Activated CD8-positive, alpha-beta T cell treated with anti-CD3 and anti-CD28 coated beads for 36 hours (primary cell): Measurements from ENCODE around the gene ALG12. TPM values are rescaled to one million over a fixed set of nuclear protein-coding genes. Genes with fewer than 3 reads are reported as not detected.

Source experiments
- ATAC-seq: fragments of 200-7000 bp; cut with Tn5 transposase; one replicate; pipeline ENCODE4 v1.10.0; 2021; ENCODE audit warnings: mild to moderate bottlenecking, moderate library complexity
- CTCF ChIA-PET: fragments of 350-600 bp; sonication (Branson Sonifier 250); formaldehyde crosslinking; loops from one replicate; lab custom pipeline; 2021; ENCODE audit warnings: antibody characterized with exemption; lab: Charles Lee
- POLR2A ChIA-PET: fragments of 350-600 bp; sonication (Branson Sonifier 250); formaldehyde crosslinking; loops from one replicate; lab custom pipeline; 2021; ENCODE audit warnings: antibody characterized with exemption; lab: Charles Lee
- DNase-seq: peaks from one replicate; pipeline ENCODE4 v3.0.0-alpha.2; 2020
- H3K27ac Mint-ChIP-seq: one replicate; pipeline ENCODE4 v1.8.0; 2021; ENCODE audit warnings: mild to moderate bottlenecking, mixed read lengths
- H3K27me3 Mint-ChIP-seq: one replicate; pipeline ENCODE4 v1.8.0; 2021; ENCODE audit warnings: mixed read lengths
- H3K36me3 Mint-ChIP-seq: one replicate; pipeline ENCODE4 v1.8.0; 2021; ENCODE audit warnings: low read depth, mixed read lengths
- H3K4me1 Mint-ChIP-seq: one replicate; pipeline ENCODE4 v1.8.0; 2021; ENCODE audit warnings: low read depth, mixed read lengths
- H3K4me3 Mint-ChIP-seq: one replicate; pipeline ENCODE4 v1.8.0; 2021; ENCODE audit warnings: mild to moderate bottlenecking, moderate library complexity, mixed read lengths
- H3K9me3 Mint-ChIP-seq: one replicate; pipeline ENCODE4 v1.8.0; 2021; ENCODE audit warnings: mixed read lengths
- CTCF ChIP-seq: fragments of 200-600 bp; IDR thresholded peaks from one replicate; pipeline ENCODE4 v1.8.0; 2022; ENCODE audit warnings: antibody characterized with exemption, mild to moderate bottlenecking
- intact Hi-C: fragments of 100-400 bp; cut with micrococcal nuclease; formaldehyde crosslinking; loops from one replicate; pipeline ENCODE4 v1.10.0; 2022
- total RNA-seq, 2 experiments: library from RNA; stranded (reverse); gene quantifications; one replicate each; pipeline ENCODE4 v1.2.3, GENCODE V29; 2021

ALG12 gene
- total RNA-seq, 2 experiments from 2014 or later, result 10.7 to 12.0 TPM

DNA sequence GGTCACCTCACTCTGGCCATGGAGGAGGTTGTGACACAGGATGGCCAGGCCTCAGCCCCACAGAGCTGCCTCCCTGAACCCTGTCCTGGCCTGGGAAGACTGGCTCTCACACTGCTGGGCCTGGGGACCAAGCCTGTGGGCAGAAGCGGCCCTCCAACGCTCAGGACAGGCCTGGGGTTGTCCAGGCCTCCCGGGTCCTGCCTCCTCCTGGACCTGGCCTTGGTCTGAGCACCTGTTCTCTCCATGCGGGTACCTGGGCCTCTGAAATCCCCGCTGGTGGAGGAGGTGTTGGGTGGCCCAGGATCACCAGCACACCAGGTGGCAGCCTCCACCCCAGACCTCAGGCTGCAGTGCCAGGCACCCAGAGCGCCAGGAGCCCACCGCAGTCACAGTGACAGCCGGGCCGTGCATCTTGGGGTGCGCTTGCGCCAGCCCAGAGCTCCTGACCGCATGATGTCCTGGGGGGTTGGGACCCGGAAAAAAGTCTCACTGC, 26.2 kb upstream of the ALG12 start:
- POLR2A ChIA-PET, result interaction anchor here (1.2 to 1.3 kb wide), 2 partner anchors 15 to 19 kb away, joined by 3 to 4 read pairs; no protein-coding TSS in a partner anchor
- DNase-seq (no peak), ATAC-seq (no peak)
- H3K4me3 Mint-ChIP-seq, result no peak overlapping the region
- no peak overlapping the region for H3K27ac Mint-ChIP-seq
- no peaks in the 10 kb centered on the region for H3K36me3 Mint-ChIP-seq
- no peak for TF ChIP-seq CTCF
- CTCF ChIA-PET, result no interaction called here
- H3K9me3 Mint-ChIP-seq, result no peaks in the 10 kb centered on the region
- intact Hi-C loops, result no loop called here
- peaks cover 8% of the 10 kb centered on the region for H3K4me1 Mint-ChIP-seq
- H3K27me3 Mint-ChIP-seq, result no peaks in the 10 kb centered on the region

DNA sequence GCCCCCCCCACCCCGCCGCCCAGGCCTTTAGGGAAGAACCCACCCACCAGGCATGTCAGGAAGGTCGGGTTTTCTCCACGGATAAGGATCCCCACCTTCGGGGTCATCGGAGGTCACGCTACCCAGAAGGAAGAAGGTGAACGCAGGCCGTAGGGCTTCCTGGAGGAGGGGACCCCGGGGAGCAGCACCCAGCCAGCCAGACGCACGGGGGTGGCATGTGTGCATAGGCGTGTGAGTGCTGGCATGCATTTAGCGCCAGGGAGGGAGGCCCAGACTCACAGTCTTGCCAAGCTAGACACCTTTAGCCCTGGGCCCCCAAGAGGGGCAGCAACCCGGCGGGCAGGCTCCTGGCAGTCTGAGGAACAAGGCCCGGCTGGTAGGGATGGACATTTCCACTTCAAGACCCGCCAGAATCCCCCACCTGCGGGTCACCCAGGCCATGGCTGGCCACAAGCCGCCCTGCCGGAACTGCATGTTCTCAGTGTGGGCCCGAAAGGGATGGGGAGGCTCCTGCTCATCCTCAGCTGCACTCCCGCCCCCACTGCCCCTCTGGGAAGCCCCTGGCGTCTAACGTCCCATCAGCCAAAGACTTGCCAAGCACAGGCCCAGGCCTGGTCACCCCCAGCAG, 25.6 kb upstream of the ALG12 start:
- H3K27ac Mint-ChIP-seq, result no peak overlapping the region
- CTCF ChIA-PET, result no interaction called here
- H3K4me1 Mint-ChIP-seq, result peaks cover 8% of the 10 kb centered on the region
- no peaks in the 10 kb centered on the region for H3K36me3 Mint-ChIP-seq
- TF ChIP-seq CTCF, result no peak
- H3K9me3 Mint-ChIP-seq, result no peaks in the 10 kb centered on the region
- H3K27me3 Mint-ChIP-seq, result no peaks in the 10 kb centered on the region
- intact Hi-C loops, result no loop called here
- ATAC-seq (no peak), DNase-seq (no peak)
- POLR2A ChIA-PET, result interaction anchor here (0.8 to 1.3 kb wide), 3 partner anchors 16 to 19 kb away, joined by 3 to 4 read pairs (median 3); no protein-coding TSS in a partner anchor
- no peak overlapping the region for H3K4me3 Mint-ChIP-seq

GRCh38 chr22:49943405-49943765, 25.1 kb upstream of the ALG12 start:
- Mint-ChIP-seq H3K36me3 (no peaks in the 10 kb centered on the region), H3K27ac (no peak overlapping the region), H3K4me3 (no peak overlapping the region), H3K9me3 (no peaks in the 10 kb centered on the region), H3K4me1 (peaks cover 8% of the 10 kb centered on the region), H3K27me3 (no peaks in the 10 kb centered on the region)
- peak; percentile 60 for DNase-seq
- CTCF ChIA-PET, result no interaction called here
- POLR2A ChIA-PET, result interaction anchor here (0.8 to 1.3 kb wide), 3 partner anchors 16 to 20 kb away, joined by 3 to 4 read pairs (median 3); no protein-coding TSS in a partner anchor
- TF ChIP-seq CTCF, result no peak
- intact Hi-C loops, result no loop called here
- ATAC-seq, result peak; percentile 55

GRCh38 chr22:49942565-49943404, 24.5 kb upstream of the ALG12 start:
- TF ChIP-seq CTCF, result no peak
- no peaks in the 10 kb centered on the region for H3K36me3 Mint-ChIP-seq
- H3K27ac Mint-ChIP-seq, result no peak overlapping the region
- ChIA-PET CTCF (no interaction called here), POLR2A (interaction anchor here (0.8 kb wide), 1 partner anchor 19 kb away, joined by 3 read pairs; no protein-coding TSS in a partner anchor)
- DNase-seq (no peak), ATAC-seq (peak; percentile 43)
- intact Hi-C loops, result no loop called here
- no peaks in the 10 kb centered on the region for H3K9me3 Mint-ChIP-seq
- H3K4me3 Mint-ChIP-seq, result no peak overlapping the region
- H3K27me3 Mint-ChIP-seq, result no peaks in the 10 kb centered on the region
- H3K4me1 Mint-ChIP-seq, result peaks cover 8% of the 10 kb centered on the region
